Testis (tissue), 2 donors: ENCODE measurements around the gene SLC2A10.

Experiments
- POLR2A ChIP-seq: fragments of 450-650 bp; IDR thresholded peaks from one replicate; pipeline ENCODE4 v1.6.1; 2017; ENCODE audit warnings: antibody characterized with exemption, mild to moderate bottlenecking, moderate library complexity
- TF ChIP-seq, protein P1 (sequence below), 3 experiments: fragments of 450-650 bp in 2 of 3; fragments of 200-600 bp in 1 of 3; sonication (generic) in 1 of 3; IDR thresholded peaks; one replicate each; pipeline ENCODE4 v1.5.1; 2016 to 2019; ENCODE audit warnings: antibody characterized with exemption in 3 of 3, mild to moderate bottlenecking in 2 of 3, moderate library complexity in 1 of 3

- TF ChIP-seq, protein P1, sequence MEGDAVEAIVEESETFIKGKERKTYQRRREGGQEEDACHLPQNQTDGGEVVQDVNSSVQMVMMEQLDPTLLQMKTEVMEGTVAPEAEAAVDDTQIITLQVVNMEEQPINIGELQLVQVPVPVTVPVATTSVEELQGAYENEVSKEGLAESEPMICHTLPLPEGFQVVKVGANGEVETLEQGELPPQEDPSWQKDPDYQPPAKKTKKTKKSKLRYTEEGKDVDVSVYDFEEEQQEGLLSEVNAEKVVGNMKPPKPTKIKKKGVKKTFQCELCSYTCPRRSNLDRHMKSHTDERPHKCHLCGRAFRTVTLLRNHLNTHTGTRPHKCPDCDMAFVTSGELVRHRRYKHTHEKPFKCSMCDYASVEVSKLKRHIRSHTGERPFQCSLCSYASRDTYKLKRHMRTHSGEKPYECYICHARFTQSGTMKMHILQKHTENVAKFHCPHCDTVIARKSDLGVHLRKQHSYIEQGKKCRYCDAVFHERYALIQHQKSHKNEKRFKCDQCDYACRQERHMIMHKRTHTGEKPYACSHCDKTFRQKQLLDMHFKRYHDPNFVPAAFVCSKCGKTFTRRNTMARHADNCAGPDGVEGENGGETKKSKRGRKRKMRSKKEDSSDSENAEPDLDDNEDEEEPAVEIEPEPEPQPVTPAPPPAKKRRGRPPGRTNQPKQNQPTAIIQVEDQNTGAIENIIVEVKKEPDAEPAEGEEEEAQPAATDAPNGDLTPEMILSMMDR (IDR thresholded peaks at IDR 0.05) = no peak
- no peak for TF ChIP-seq POLR2A
These were observed 19.7 kb upstream of the SLC2A10 start for GRCh38 chr20:46689754-46690085.
